Thyroid gland (tissue), 4 donors: Measurements from ENCODE around the gene ADGRG6.

Experiments used
- POLR2A ChIP-seq, 2 donors: fragments of 450-650 bp; IDR thresholded peaks; one replicate each; pipeline ENCODE4 v1.6.1; 2017; ENCODE audit warnings: antibody characterized with exemption in 2 of 2, mild to moderate bottlenecking in 2 of 2, moderate library complexity in 1 of 2
- TF ChIP-seq, protein P1 (sequence below), 6 experiments: fragments of 200-600 bp in 3 of 6; fragments of 450-650 bp in 3 of 6; sonication (generic) in 3 of 6; IDR thresholded peaks; one replicate each; pipeline ENCODE4 v1.5.1; 2016 to 2019; ENCODE audit warnings: antibody characterized with exemption in 6 of 6, mild to moderate bottlenecking in 2 of 6, inconsistent platforms in 1 of 6, moderate library complexity in 1 of 6

DNA sequence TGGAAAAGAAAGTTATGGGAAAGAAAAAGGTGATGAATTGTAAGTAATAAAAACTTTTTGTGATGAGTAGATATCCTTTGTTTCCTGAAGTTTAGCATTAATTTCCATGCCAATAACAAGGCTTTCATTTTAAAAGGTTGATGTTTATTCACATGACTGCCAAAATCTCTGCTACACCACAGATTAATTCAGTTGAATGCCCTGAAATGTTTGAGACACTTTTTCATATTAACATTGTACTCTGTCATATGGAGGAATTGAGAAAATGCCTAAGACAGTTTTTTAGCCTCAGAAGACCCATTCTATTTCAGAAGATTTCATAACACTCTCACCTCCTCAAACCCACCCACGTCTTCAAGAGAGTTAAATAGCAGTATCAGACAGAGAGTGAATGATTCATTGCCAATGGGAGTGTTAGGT is 115.5 kb downstream of the ADGRG6 start:
- TF ChIP-seq, protein P1, sequence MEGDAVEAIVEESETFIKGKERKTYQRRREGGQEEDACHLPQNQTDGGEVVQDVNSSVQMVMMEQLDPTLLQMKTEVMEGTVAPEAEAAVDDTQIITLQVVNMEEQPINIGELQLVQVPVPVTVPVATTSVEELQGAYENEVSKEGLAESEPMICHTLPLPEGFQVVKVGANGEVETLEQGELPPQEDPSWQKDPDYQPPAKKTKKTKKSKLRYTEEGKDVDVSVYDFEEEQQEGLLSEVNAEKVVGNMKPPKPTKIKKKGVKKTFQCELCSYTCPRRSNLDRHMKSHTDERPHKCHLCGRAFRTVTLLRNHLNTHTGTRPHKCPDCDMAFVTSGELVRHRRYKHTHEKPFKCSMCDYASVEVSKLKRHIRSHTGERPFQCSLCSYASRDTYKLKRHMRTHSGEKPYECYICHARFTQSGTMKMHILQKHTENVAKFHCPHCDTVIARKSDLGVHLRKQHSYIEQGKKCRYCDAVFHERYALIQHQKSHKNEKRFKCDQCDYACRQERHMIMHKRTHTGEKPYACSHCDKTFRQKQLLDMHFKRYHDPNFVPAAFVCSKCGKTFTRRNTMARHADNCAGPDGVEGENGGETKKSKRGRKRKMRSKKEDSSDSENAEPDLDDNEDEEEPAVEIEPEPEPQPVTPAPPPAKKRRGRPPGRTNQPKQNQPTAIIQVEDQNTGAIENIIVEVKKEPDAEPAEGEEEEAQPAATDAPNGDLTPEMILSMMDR (IDR thresholded peaks at IDR 0.05): no peak
- no peak for TF ChIP-seq POLR2A (IDR thresholded peaks at IDR 0.05)
